Sigmoid colon (tissue), 4 donors: Measurements from ENCODE around the gene HIBCH.

Experiments
- POLR2AphosphoS5 ChIP-seq, 4 donors: sonication (generic); formaldehyde crosslinking; IDR thresholded peaks; one replicate each; pipeline ENCODE4 v1.6.1; 2017; ENCODE audit warnings: antibody characterized with exemption in 4 of 4
- TF ChIP-seq, protein P1 (sequence below), 4 experiments: fragments of 450-650 bp in 3 of 4; fragments of 200-600 bp in 1 of 4; IDR thresholded peaks; one replicate each; pipeline ENCODE4 v1.5.1; 2016 to 2019; ENCODE audit warnings: antibody characterized with exemption in 4 of 4, mild to moderate bottlenecking in 3 of 4, moderate library complexity in 2 of 4

- TF ChIP-seq POLR2AphosphoS5 (IDR thresholded peaks at IDR 0.05) = no peak
- TF ChIP-seq, protein P1, sequence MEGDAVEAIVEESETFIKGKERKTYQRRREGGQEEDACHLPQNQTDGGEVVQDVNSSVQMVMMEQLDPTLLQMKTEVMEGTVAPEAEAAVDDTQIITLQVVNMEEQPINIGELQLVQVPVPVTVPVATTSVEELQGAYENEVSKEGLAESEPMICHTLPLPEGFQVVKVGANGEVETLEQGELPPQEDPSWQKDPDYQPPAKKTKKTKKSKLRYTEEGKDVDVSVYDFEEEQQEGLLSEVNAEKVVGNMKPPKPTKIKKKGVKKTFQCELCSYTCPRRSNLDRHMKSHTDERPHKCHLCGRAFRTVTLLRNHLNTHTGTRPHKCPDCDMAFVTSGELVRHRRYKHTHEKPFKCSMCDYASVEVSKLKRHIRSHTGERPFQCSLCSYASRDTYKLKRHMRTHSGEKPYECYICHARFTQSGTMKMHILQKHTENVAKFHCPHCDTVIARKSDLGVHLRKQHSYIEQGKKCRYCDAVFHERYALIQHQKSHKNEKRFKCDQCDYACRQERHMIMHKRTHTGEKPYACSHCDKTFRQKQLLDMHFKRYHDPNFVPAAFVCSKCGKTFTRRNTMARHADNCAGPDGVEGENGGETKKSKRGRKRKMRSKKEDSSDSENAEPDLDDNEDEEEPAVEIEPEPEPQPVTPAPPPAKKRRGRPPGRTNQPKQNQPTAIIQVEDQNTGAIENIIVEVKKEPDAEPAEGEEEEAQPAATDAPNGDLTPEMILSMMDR (IDR thresholded peaks at IDR 0.05) = no peak
Observed at GRCh38 chr2:190271783-190272456, 47.7 kb downstream of the HIBCH start.
